Left lung (tissue), 10 donors: ENCODE data around the gene OTP. TPM values are rescaled to one million over a fixed set of nuclear protein-coding genes. Genes with fewer than 3 reads are reported as not detected.

Experiments
- ATAC-seq: fragments of 200-7000 bp; cut with Tn5 transposase; one replicate; pipeline ENCODE4 v1.9.1; 2020; ENCODE audit warnings: moderate library complexity
- DNase-seq, 4 donors: peaks; one replicate each; pipeline ENCODE4 v3.0.0-alpha.2; 2013 to 2020
- H3K27ac ChIP-seq, 2 donors: fragments of 200-600 bp; sonication (generic) in 1 of 2; one replicate each; pipeline versions ENCODE4 v1.5.0 to v1.8.0; 2020 to 2021
- H3K27me3 ChIP-seq, 2 donors: fragments of 200-600 bp; sonication (generic) in 1 of 2; one replicate each; pipeline versions ENCODE4 v1.5.0 to v1.8.0; 2020 to 2021
- H3K36me3 ChIP-seq, 2 donors: fragments of 200-600 bp; sonication (generic) in 1 of 2; one replicate each; pipeline versions ENCODE4 v1.5.0 to v1.8.0; 2020 to 2021
- H3K4me1 ChIP-seq, 2 donors: fragments of 200-600 bp; one replicate each; pipeline ENCODE4 v1.8.0; 2021
- H3K4me3 ChIP-seq, 2 donors: fragments of 200-600 bp; sonication (generic) in 1 of 2; one replicate each; pipeline versions ENCODE4 v1.5.0 to v1.8.0; 2020 to 2021; ENCODE audit warnings: mild to moderate bottlenecking in 1 of 2
- H3K9me3 ChIP-seq, 2 donors: fragments of 200-600 bp; sonication (generic) in 1 of 2; one replicate each; pipeline versions ENCODE4 v1.5.0 to v1.8.0; 2020 to 2021
- intact Hi-C, 2 donors: fragments of 100-400 bp; cut with DNase I; formaldehyde crosslinking; loops; one replicate each; pipeline versions ENCODE4 v1.11.2 to v1.14.2; 2022
- polyA plus RNA-seq, 6 donors: library from polyadenylated mRNA; unstranded; fragments of 120-200 nt; gene quantifications; one replicate each; pipeline ENCODE4 v1.2.1, GENCODE V29; 2013; ENCODE audit not compliant: insufficient read length in 6 of 6
- total RNA-seq, 2 donors: library from RNA; stranded (reverse); fragmentation: NEBNext Ultra II Directional; extraction: Animal tissue kit (Norgen Biotek cat#: 25700); gene quantifications; one replicate each; pipeline ENCODE4 v1.2.1, GENCODE V29; 2021
- TF ChIP-seq, protein P1 (sequence below), 2 donors: fragments of 200-600 bp; sonication (generic) in 1 of 2; IDR thresholded peaks; one replicate each; pipeline versions ENCODE4 v1.5.0 to v1.8.0; 2021; ENCODE audit warnings: antibody characterized with exemption in 2 of 2
- donor health status: DM: no; HTN: yes; CAD: no.
- donor health status: DM: no; HTN: no; CAD: no.

Gene OTP
- total and polyA plus RNA-seq, 8 donors: not detected

DNA sequence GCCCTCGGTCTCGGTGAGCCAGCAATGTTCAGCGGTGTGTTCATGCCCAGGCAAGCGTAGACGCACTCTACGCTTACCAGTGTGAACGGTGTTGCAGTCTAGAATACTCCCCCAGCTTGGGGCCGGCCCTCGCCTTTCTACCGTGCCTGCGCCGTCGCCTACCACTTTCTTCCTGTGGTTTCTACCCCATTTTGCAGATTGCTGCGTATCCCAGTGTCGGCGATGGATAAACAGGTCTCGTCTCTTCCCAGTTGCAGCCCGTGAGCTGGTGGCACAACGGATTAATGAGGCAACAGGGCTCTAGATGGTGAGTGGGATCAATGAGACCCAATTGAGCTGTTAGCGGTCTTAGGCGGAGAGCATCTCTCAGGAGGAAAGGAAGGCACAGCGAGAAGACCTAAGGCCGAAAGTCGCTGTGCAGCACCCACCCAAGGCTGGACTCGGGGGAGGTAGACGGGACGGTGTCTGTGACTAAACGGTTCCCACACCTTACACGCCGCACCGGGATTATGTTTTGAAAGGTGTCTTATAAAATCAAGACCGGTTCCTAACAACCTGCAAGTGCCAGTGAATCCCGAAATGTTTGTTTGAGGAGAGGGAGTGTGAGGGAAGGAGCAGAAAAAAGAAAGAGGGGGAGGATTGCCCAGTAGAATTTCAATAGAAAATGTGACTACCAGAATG is 5.8 kb downstream of the OTP start:
- ATAC-seq: no peak
- no peaks in the 10 kb centered on the region for H3K36me3 ChIP-seq
- peaks cover 15 to 32% of the 10 kb centered on the region in 2 donors for H3K4me1 ChIP-seq
- H3K9me3 ChIP-seq: no peaks in the 10 kb centered on the region
- intact Hi-C loops: no loop called here
- no peak overlapping the region for H3K27ac ChIP-seq
- no peak overlapping the region for H3K4me3 ChIP-seq
- H3K27me3 ChIP-seq: peaks cover 100% of the 10 kb centered on the region in 2 donors
- TF ChIP-seq, protein P1, sequence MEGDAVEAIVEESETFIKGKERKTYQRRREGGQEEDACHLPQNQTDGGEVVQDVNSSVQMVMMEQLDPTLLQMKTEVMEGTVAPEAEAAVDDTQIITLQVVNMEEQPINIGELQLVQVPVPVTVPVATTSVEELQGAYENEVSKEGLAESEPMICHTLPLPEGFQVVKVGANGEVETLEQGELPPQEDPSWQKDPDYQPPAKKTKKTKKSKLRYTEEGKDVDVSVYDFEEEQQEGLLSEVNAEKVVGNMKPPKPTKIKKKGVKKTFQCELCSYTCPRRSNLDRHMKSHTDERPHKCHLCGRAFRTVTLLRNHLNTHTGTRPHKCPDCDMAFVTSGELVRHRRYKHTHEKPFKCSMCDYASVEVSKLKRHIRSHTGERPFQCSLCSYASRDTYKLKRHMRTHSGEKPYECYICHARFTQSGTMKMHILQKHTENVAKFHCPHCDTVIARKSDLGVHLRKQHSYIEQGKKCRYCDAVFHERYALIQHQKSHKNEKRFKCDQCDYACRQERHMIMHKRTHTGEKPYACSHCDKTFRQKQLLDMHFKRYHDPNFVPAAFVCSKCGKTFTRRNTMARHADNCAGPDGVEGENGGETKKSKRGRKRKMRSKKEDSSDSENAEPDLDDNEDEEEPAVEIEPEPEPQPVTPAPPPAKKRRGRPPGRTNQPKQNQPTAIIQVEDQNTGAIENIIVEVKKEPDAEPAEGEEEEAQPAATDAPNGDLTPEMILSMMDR (IDR thresholded peaks at IDR 0.05): no peak
- peak in 1 of 4 donors; percentile 45 for DNase-seq

DNA sequence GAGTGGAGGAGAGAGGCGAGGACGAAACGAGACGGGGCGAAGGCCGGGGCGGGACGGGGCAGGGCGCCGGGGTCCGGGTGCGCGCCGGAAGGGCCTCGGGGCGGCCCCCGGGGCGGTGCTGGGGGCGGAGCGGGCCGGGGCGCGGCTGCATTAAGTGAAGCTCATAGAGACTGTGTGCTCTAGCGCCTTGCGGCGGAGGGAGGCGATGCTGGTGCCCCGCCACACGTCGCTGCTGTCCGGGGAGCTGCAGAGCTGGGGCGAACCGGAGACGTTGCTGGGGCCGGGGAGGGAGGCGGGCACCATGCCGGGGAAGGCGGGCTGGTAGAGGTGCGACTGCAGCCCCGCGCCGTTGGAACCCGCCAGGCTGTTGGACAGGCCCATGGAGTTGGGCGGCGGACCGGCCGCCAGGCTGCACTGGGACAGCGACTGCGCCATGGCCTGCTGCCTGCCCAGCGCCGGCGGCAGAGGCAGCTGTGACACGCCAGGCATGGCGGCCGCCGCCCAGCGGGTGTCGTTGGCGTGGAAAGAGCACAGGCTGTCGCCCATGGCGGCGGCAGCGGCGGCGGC is 8.3 kb downstream of the OTP start:
- TF ChIP-seq, protein P1 (IDR thresholded peaks at IDR 0.05): no peak
- Histone ChIP-seq H3K27me3 (peaks cover 100% of the 10 kb centered on the region in 2 donors), H3K9me3 (no peaks in the 10 kb centered on the region), H3K4me1 (peaks cover 15 to 24% of the 10 kb centered on the region in 2 donors), H3K4me3 (peak overlapping the region; percentile 22 to 41), H3K27ac (no peak overlapping the region), H3K36me3 (no peaks in the 10 kb centered on the region)
- DNase-seq (peak in 3 of 4 donors; percentile 47 to 83 (median 52)), ATAC-seq (peak; percentile 89)
- intact Hi-C loops: no loop called here

- intact Hi-C loops: no loop called here
Observed at GRCh38 chr5:77629509-77630113, 8.9 kb downstream of the OTP start.

GRCh38 chr5:77628840-77629508 is 9.5 kb downstream of the OTP start:
- no peak for DNase-seq
- H3K36me3 ChIP-seq: no peaks in the 10 kb centered on the region
- H3K27me3 ChIP-seq: peaks cover 99 to 100% of the 10 kb centered on the region in 2 donors
- no peak for ATAC-seq
- no peaks in the 10 kb centered on the region for H3K9me3 ChIP-seq
- intact Hi-C loops: no loop called here
- TF ChIP-seq, protein P1 (IDR thresholded peaks at IDR 0.05): no peak
- peaks cover 15 to 24% of the 10 kb centered on the region in 2 donors for H3K4me1 ChIP-seq
- no peak overlapping the region for H3K4me3 ChIP-seq
- no peak overlapping the region for H3K27ac ChIP-seq

More at GRCh38 chr5:77629509-77630113, 8.9 kb downstream of the OTP start:
- H3K4me1 ChIP-seq: peaks cover 15 to 24% of the 10 kb centered on the region in 2 donors
- no peak overlapping the region for H3K27ac ChIP-seq
- no peaks in the 10 kb centered on the region for H3K36me3 ChIP-seq
- TF ChIP-seq, protein P1 (IDR thresholded peaks at IDR 0.05): no peak
- peaks cover 99 to 100% of the 10 kb centered on the region in 2 donors for H3K27me3 ChIP-seq
- no peaks in the 10 kb centered on the region for H3K9me3 ChIP-seq
- DNase-seq: peak in 1 of 4 donors; percentile 81
- H3K4me3 ChIP-seq: peak overlapping the region in 1 of 2 donors; percentile 41
- ATAC-seq: no peak
